ENCODE data around the gene RBM17.

GRCh38 chr10:6133331-6134098, 44.7 kb downstream of the RBM17 start:
- TF ChIP-seq EZH2 (IDR thresholded peaks at IDR 0.05; ENCODE audit: borderline replicate concordance, low read length) (no peak), CTCF (IDR thresholded peaks at IDR 0.05; ENCODE audit: low read length) (no peak)

All from OCI-LY1 (cell line).